ENCODE results near the gene DDX46. TPM values are rescaled to one million over a fixed set of nuclear protein-coding genes. Genes with fewer than 3 reads are reported as not detected.

Gene DDX46
- total and polyA plus RNA-seq, 2 of the 8 experiments (the other 6 are each of a cell fraction or from before 2014, with no cell fraction given) = 22.6 to 110 TPM

DNA sequence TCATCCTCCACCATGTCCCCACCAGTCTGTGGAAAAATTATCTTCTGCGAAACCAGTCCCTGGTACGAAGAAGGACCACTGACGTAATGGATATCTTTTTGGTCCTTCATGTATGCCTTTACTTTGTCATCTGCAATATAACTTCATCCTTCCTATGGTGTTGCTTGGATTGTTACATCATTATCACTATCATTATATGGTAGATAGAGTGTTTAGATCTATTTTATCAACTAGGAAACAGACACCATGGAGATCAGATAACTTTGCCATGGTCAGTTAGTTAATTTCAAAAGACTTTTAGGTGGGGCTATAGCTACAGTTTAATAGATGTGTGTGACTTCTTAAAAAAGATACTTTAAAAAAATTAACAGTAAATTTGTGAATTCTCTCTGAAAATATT is 44.0 kb upstream of the DDX46 start:
- no peak overlapping the region for H3K9ac ChIP-seq (replicated peaks in 1 of 4; ENCODE audit: extremely low read depth in 1 of 4, low read depth in 3 of 4, low read length in 3 of 4)
- no peak overlapping the region for H2AFZ ChIP-seq (ENCODE audit: low read length)
- H3K36me3 ChIP-seq (ENCODE audit: control insufficient read depth in 2 of 4, insufficient read depth in 4 of 4, low read length in 3 of 4) = peaks cover 2 to 23% (median 11%) of the 10 kb centered on the region in 4 experiments; a peak in 7 of 8 replicates
- no peak overlapping the region for H4K5ac ChIP-seq (ENCODE audit: insufficient read length, low read depth, low read length)
- 91% methylated on average over 3 of the region's 3 CpGs; no CpG with 5 or more reads in 1 of the 2 experiments for whole genome bisulfite sequencing, 2 experiments (ENCODE audit: extremely low coverage in 1 of 2, insufficient coverage in 1 of 2, insufficient read length in 1 of 2, insufficient replicate concordance in 2 of 2, low coverage in 1 of 2, low lambda C conversion rate in 2 of 2, missing lambda C conversion rate in 1 of 2)
- H3K18ac ChIP-seq (ENCODE audit: extremely low read depth, low read length) = no peak overlapping the region
- H3K56ac ChIP-seq (replicated peaks; ENCODE audit: insufficient read length, low read depth, low read length) = no peak overlapping the region
- H3K27ac ChIP-seq (ENCODE audit: low read depth, low read length) = no peak overlapping the region
- H2AK5ac ChIP-seq (ENCODE audit: low read depth, low read length) = no peak overlapping the region
- DNase-seq (ENCODE audit: low read depth in 1 of 2, low spot score in 2 of 2) = no peak
- no peak overlapping the region for H4K91ac ChIP-seq (replicated peaks; ENCODE audit: insufficient read length, low read length)
- no peak overlapping the region for H2BK20ac ChIP-seq (ENCODE audit: low read length)
- CTCF ChIA-PET (ENCODE audit: partially characterized antibody) = interaction anchor here (1.0 to 1.4 kb wide), 2 partner anchors 24 to 128 kb away, joined by 4 to 8 read pairs; partner anchors contain the start of gene CAMLG
- no peak overlapping the region for H2BK5ac ChIP-seq (ENCODE audit: low read depth, low read length)
- H3K14ac ChIP-seq (ENCODE audit: insufficient read length) = no peak overlapping the region
- H4K20me1 ChIP-seq (replicated peaks in 1 of 2; ENCODE audit: control insufficient read depth in 1 of 2, insufficient read depth in 2 of 2, low read length in 2 of 2) = peaks cover 0 to 2% of the 10 kb centered on the region in 2 experiments
- no peaks in the 10 kb centered on the region for H3K79me2 ChIP-seq (ENCODE audit: control insufficient read depth in 1 of 2, insufficient read depth in 2 of 2, low read length in 2 of 2)
- H3K4ac ChIP-seq (replicated peaks; ENCODE audit: insufficient read length, low read depth, low read length) = no peak overlapping the region
- no peaks in the 10 kb centered on the region for H3K23me2 ChIP-seq (ENCODE audit: low read depth, low read length)
- FAIRE-seq = no peak
- no peak overlapping the region for H2BK15ac ChIP-seq (ENCODE audit: low read length)
- no peak overlapping the region for H2BK12ac ChIP-seq (ENCODE audit: low read depth, low read length)
- no peak overlapping the region for H4K8ac ChIP-seq (ENCODE audit: extremely low read depth, insufficient read depth, low read length)
- H3K23ac ChIP-seq (ENCODE audit: insufficient read length) = no peak overlapping the region
- no peaks in the 10 kb centered on the region for H3K4me1 ChIP-seq (replicated peaks in 1 of 4; ENCODE audit: control insufficient read depth in 3 of 4, insufficient read depth in 4 of 4, low read length in 3 of 4)
- H3K9me3 ChIP-seq (ENCODE audit: insufficient read depth in 2 of 2, low read depth in 1 of 2, low read length in 1 of 2) = no peaks in the 10 kb centered on the region
- no peaks in the 10 kb centered on the region for H3K27me3 ChIP-seq (replicated peaks in 1 of 4; ENCODE audit: control insufficient read depth in 3 of 4, extremely low read depth in 1 of 4, insufficient read depth in 3 of 4, low read length in 3 of 4)
- H3K79me1 ChIP-seq (ENCODE audit: low read depth, low read length) = no peaks in the 10 kb centered on the region
- H2BK120ac ChIP-seq (replicated peaks; ENCODE audit: low read depth, low read length) = no peak overlapping the region
- no peak overlapping the region for H3K4me3 ChIP-seq (ENCODE audit: extremely low read depth in 1 of 4, insufficient read depth in 2 of 4, low read depth in 3 of 4, low read length in 4 of 4)
- H3K4me2 ChIP-seq (ENCODE audit: insufficient read depth in 1 of 2, low read depth in 2 of 2, low read length in 2 of 2) = no peak overlapping the region
- POLR2A ChIA-PET (ENCODE audit: partially characterized antibody) = interaction anchor here (1.3 to 1.5 kb wide), 2 partner anchors 24 to 44 kb away, joined by 3 to 10 read pairs; partner anchors contain the start of genes CAMLG and DDX46
- TF ChIP-seq ATF2 (IDR thresholded peaks at IDR 0.05; ENCODE audit: low read length) (no peak), KDM1A (IDR thresholded peaks at IDR 0.05; ENCODE audit: borderline replicate concordance, low read length) (no peak), HDAC6 (IDR thresholded peaks at IDR 0.05; ENCODE audit: low read depth, low read length) (no peak), BACH1 (IDR thresholded peaks at IDR 0.05; ENCODE audit: low read length) (no peak), SRF (IDR thresholded peaks at IDR 0.05; ENCODE audit: low read depth, low read length) (no peak), SP4 (IDR thresholded peaks at IDR 0.05; ENCODE audit: low read length) (no peak), ASH2L (IDR thresholded peaks at IDR 0.05; ENCODE audit: low read length) (no peak), RFX5 (IDR thresholded peaks at IDR 0.05; ENCODE audit: borderline replicate concordance, low read depth, low read length) (no peak), TEAD4 (IDR thresholded peaks at IDR 0.05; ENCODE audit: low read depth, low read length) (no peak), MAFK (IDR thresholded peaks at IDR 0.05; ENCODE audit: low read depth, low read length) (no peak), FOSL1 (IDR thresholded peaks at IDR 0.05; ENCODE audit: insufficient read depth, low read depth, low read length) (no peak), GTF2F1 (IDR thresholded peaks at IDR 0.05; ENCODE audit: borderline replicate concordance, low read depth, low read length) (no peak), CTBP2 (IDR thresholded peaks at IDR 0.05; ENCODE audit: borderline replicate concordance, insufficient read depth, insufficient read length, low read length) (no peak)
